KMS-11 (cell line): Measurements from ENCODE around the gene ACAP1.

Source experiments
- H2AFZ ChIP-seq: fragments of 200-600 bp; sonication (generic); 2 replicates; pipeline ENCODE4 v1.6.1; 2016; ENCODE audit warnings: antibody characterized with exemption, mixed run types, low read depth
- H3K27ac ChIP-seq: fragments of 200-600 bp; sonication (generic); 2 replicates; pipeline ENCODE4 v1.6.1; 2016; ENCODE audit warnings: mild to moderate bottlenecking, mixed run types
- H3K27me3 ChIP-seq: fragments of 200-600 bp; sonication (generic); 2 replicates; pipeline ENCODE4 v1.6.1; 2017; ENCODE audit warnings: mild to moderate bottlenecking, low read depth, mixed run types, moderate library complexity; ENCODE audit not compliant: insufficient read depth
- H3K36me3 ChIP-seq: fragments of 200-600 bp; sonication (generic); 2 replicates; pipeline ENCODE4 v1.6.1; 2017; ENCODE audit warnings: mild to moderate bottlenecking, mixed run types; ENCODE audit not compliant: insufficient read depth
- H3K4me1 ChIP-seq: fragments of 200-600 bp; sonication (generic); 2 replicates; pipeline ENCODE4 v1.6.1; 2016; ENCODE audit warnings: mild to moderate bottlenecking, low read depth, mixed run types; ENCODE audit not compliant: poor library complexity, severe bottlenecking
- H3K4me2 ChIP-seq: fragments of 200-600 bp; sonication (generic); 2 replicates; pipeline ENCODE4 v1.7.0; 2016; ENCODE audit warnings: mild to moderate bottlenecking, mixed run types
- H3K4me3 ChIP-seq: fragments of 200-600 bp; sonication (generic); IDR thresholded peaks from 2 replicates; pipeline ENCODE4 v1.6.1; 2017; ENCODE audit warnings: low read depth, low read length, mixed read lengths; ENCODE audit not compliant: insufficient read depth
- H3K79me2 ChIP-seq: fragments of 200-600 bp; sonication (generic); 2 replicates; pipeline ENCODE4 v1.6.1; 2016; ENCODE audit warnings: low read depth, mixed run types; ENCODE audit not compliant: insufficient read depth
- H3K9ac ChIP-seq: fragments of 200-600 bp; sonication (generic); 2 replicates; pipeline ENCODE4 v1.6.1; 2016; ENCODE audit warnings: mild to moderate bottlenecking, mixed run types
- H4K20me1 ChIP-seq: fragments of 200-600 bp; sonication (generic); 2 replicates; pipeline ENCODE4 v1.6.1; 2016; ENCODE audit warnings: mild to moderate bottlenecking, mixed run types; ENCODE audit not compliant: insufficient read depth
- CTCF ChIP-seq: fragments of 200-600 bp; sonication (generic); conservative IDR thresholded peaks from 2 replicates; pipeline ENCODE4 v1.6.1; 2017; ENCODE audit warnings: low read depth, mild to moderate bottlenecking, antibody characterized with exemption, low read length, moderate library complexity, mixed read lengths

ACAP1 gene

GRCh38 chr17:7380855-7381683 lies 44.7 kb downstream of the ACAP1 start, which contains the start of gene TNK1:
TNK1 (plus strand) TSS chr17:7381089; CDS start chr17:7382927, 1,838 bp downstream.
- no peaks in the 10 kb centered on the region for H4K20me1 ChIP-seq
- no peak within 1 kb of the TSS for H2AFZ ChIP-seq
- H3K4me2 ChIP-seq, result no peak within 1 kb of the TSS
- no peak within 1 kb of the TSS for H3K9ac ChIP-seq
- no peak within 1 kb of the TSS for H3K27ac ChIP-seq
- H3K36me3 ChIP-seq, result no peaks in the 10 kb centered on the region
- no peaks in the 10 kb centered on the region for H3K4me1 ChIP-seq
- H3K27me3 ChIP-seq, result no peaks in the 10 kb centered on the region
- no peaks in the 10 kb centered on the region for H3K79me2 ChIP-seq
- TF ChIP-seq CTCF, result no peak
- H3K4me3 ChIP-seq, result no peak within 1 kb of the TSS

- Histone ChIP-seq H3K4me3 (no peak overlapping the region), H3K4me1 (no peaks in the 10 kb centered on the region), H2AFZ (no peak overlapping the region), H3K27me3 (no peaks in the 10 kb centered on the region), H3K27ac (no peak overlapping the region), H3K9ac (no peak overlapping the region), H3K79me2 (no peaks in the 10 kb centered on the region), H3K4me2 (no peak overlapping the region), H4K20me1 (no peaks in the 10 kb centered on the region), H3K36me3 (no peaks in the 10 kb centered on the region)
- TF ChIP-seq CTCF, result no peak
These were observed 46.6 kb downstream of the ACAP1 start for GRCh38 chr17:7382901-7383300.

- Histone ChIP-seq H3K9ac (no peak overlapping the region), H3K4me2 (no peak overlapping the region), H3K36me3 (no peaks in the 10 kb centered on the region), H3K79me2 (no peaks in the 10 kb centered on the region), H3K4me1 (no peaks in the 10 kb centered on the region), H3K27ac (no peak overlapping the region), H3K4me3 (no peak overlapping the region), H2AFZ (no peak overlapping the region), H3K27me3 (no peaks in the 10 kb centered on the region), H4K20me1 (no peaks in the 10 kb centered on the region)
- TF ChIP-seq CTCF, result no peak
These were observed 47.0 kb downstream of the ACAP1 start for GRCh38 chr17:7383371-7383741.

GRCh38 chr17:7383742-7384488 lies 47.6 kb downstream of the ACAP1 start:
- Histone ChIP-seq H3K27ac (no peak overlapping the region), H4K20me1 (no peaks in the 10 kb centered on the region), H3K27me3 (no peaks in the 10 kb centered on the region), H3K36me3 (no peaks in the 10 kb centered on the region), H2AFZ (no peak overlapping the region), H3K9ac (peak overlapping the region; percentile 27; the same call in 1 of the 2 replicates), H3K4me1 (no peaks in the 10 kb centered on the region), H3K4me2 (0 out of 2 replicates have a peak overlapping the region, but pooled peaks have one; percentile 21), H3K4me3 (no peak overlapping the region), H3K79me2 (no peaks in the 10 kb centered on the region)
- no peak for TF ChIP-seq CTCF
